Nephron progenitor cell (in vitro differentiated cells): ENCODE data around the gene SHISA9.

Source experiments
- DNase-seq: peaks from one replicate; pipeline ENCODE4 v3.0.0; 2021
- H3K27ac Mint-ChIP-seq: 2 replicates; pipeline ENCODE4 v1.8.0; 2021; ENCODE audit warnings: mild to moderate bottlenecking, moderate library complexity, mixed read lengths
- H3K27me3 Mint-ChIP-seq: 2 replicates; pipeline ENCODE4 v1.8.0; 2021; ENCODE audit warnings: mild to moderate bottlenecking, low read depth, mixed read lengths; ENCODE audit not compliant: poor library complexity
- H3K36me3 Mint-ChIP-seq: 2 replicates; pipeline ENCODE4 v1.8.0; 2021; ENCODE audit warnings: low read depth, mixed read lengths
- H3K4me1 Mint-ChIP-seq: 2 replicates; pipeline ENCODE4 v1.8.0; 2021; ENCODE audit warnings: mixed read lengths
- H3K4me3 Mint-ChIP-seq: 2 replicates; pipeline ENCODE4 v1.8.0; 2021; ENCODE audit warnings: mild to moderate bottlenecking, moderate library complexity, mixed read lengths
- H3K9me3 Mint-ChIP-seq: 2 replicates; pipeline ENCODE4 v1.8.0; 2021; ENCODE audit warnings: mild to moderate bottlenecking, moderate library complexity, mixed read lengths
- TF ChIP-seq, protein P1 (sequence below): fragments of 200-600 bp; sonication (generic); IDR thresholded peaks from 2 replicates; pipeline ENCODE4 v1.5.0; 2021; ENCODE audit warnings: antibody characterized with exemption

SHISA9 gene

DNA sequence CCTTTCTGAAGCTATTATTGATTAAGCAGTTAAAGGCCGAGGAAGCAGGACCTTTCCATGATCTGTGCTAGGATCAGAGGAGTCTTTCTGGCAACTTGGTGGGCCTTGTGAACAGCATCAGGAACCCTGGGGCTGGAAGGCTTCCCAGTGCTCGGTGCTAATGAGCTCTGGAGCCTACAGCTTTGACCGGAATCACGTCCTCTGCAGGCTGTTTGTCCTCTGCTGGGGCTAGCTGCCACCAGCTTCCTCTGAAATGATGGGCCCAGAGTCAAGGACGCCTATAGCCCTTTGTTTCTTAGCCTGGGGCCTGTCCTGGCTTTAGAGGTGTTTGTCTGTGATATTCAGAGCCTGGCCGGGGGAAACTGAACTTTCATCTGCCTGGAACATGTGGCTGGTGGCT is 111.6 kb downstream of the SHISA9 start:
- Mint-ChIP-seq H3K4me3 (no peak overlapping the region), H3K27ac (no peak overlapping the region), H3K27me3 (peaks cover 6% of the 10 kb centered on the region), H3K36me3 (no peaks in the 10 kb centered on the region), H3K9me3 (no peaks in the 10 kb centered on the region), H3K4me1 (peaks cover 32% of the 10 kb centered on the region)
- TF ChIP-seq, protein P1, sequence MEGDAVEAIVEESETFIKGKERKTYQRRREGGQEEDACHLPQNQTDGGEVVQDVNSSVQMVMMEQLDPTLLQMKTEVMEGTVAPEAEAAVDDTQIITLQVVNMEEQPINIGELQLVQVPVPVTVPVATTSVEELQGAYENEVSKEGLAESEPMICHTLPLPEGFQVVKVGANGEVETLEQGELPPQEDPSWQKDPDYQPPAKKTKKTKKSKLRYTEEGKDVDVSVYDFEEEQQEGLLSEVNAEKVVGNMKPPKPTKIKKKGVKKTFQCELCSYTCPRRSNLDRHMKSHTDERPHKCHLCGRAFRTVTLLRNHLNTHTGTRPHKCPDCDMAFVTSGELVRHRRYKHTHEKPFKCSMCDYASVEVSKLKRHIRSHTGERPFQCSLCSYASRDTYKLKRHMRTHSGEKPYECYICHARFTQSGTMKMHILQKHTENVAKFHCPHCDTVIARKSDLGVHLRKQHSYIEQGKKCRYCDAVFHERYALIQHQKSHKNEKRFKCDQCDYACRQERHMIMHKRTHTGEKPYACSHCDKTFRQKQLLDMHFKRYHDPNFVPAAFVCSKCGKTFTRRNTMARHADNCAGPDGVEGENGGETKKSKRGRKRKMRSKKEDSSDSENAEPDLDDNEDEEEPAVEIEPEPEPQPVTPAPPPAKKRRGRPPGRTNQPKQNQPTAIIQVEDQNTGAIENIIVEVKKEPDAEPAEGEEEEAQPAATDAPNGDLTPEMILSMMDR, result no peak
- no peak for DNase-seq

DNA sequence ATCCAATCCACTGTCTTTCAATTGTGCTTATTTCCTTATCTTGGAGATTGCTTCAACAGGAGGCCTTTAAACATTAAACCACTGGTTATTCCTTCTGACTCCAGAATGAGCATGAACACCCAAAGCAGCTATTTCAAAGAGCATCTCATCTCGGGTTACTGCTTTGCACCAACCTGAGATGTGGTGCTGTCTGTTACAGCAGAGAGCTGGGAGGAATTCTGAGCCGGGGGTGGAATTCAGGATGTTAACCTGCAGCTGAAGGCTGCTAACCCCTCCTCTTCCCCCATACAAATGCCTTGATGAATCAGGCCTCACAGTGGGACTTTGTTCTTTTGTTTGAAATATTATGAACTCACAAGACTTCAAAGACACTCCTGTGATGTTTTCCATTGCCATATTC is 113.1 kb downstream of the SHISA9 start:
- no peak for DNase-seq
- H3K27ac Mint-ChIP-seq, result no peak overlapping the region
- peaks cover 6% of the 10 kb centered on the region for H3K27me3 Mint-ChIP-seq
- peaks cover 32% of the 10 kb centered on the region for H3K4me1 Mint-ChIP-seq
- TF ChIP-seq, protein P1, result no peak
- H3K36me3 Mint-ChIP-seq, result no peaks in the 10 kb centered on the region
- no peaks in the 10 kb centered on the region for H3K9me3 Mint-ChIP-seq
- H3K4me3 Mint-ChIP-seq, result no peak overlapping the region

DNA sequence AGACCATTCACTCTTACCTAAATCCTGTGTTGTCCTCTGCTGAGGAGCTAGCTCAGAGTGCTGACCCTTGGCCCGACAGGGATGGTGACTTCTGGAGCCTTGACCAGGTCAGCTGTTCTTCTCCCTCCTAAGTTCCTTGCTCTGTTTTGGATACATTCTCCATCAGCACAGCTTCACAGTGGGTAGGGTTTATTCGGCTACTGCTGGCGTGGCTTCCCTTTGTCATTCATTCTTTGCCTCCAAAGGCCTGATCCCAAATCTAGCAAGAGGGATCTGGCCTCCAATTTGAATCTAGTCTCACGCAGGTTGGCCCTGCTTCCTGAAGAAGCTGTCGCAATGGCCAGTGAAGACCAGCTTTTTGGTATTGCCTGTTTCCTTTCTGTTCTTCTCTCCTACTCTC is 116.6 kb downstream of the SHISA9 start:
- no peak for DNase-seq
- no peaks in the 10 kb centered on the region for H3K36me3 Mint-ChIP-seq
- no peaks in the 10 kb centered on the region for H3K9me3 Mint-ChIP-seq

DNA sequence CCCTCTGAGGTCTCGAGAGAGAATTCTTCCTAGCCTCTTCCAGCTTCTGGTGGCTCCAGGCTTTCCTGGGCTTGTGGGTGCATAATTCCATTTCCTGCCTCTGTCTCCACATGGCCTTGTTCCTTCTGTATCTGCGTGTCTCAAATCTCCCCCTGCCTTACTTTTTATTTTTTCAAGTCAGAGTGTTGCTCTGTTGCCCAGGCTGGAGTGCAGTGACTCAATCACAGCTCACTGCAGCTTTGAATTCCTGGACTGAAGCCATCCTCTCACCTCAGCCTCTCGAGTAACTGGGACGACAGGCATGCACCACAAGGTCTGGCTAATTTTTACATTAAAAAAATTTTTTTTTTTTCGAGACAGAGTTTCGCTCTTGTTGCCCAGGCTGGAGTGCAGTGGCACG is 120.6 kb downstream of the SHISA9 start:
- DNase-seq, result no peak
- H3K36me3 Mint-ChIP-seq, result no peaks in the 10 kb centered on the region

More for the DNA sequence above, 116.6 kb downstream of the SHISA9 start:
- H3K27ac Mint-ChIP-seq, result no peak overlapping the region
- TF ChIP-seq, protein P1, result no peak
- H3K4me3 Mint-ChIP-seq, result no peak overlapping the region
- H3K4me1 Mint-ChIP-seq, result peaks cover 21% of the 10 kb centered on the region
- peaks cover 4% of the 10 kb centered on the region for H3K27me3 Mint-ChIP-seq

DNA sequence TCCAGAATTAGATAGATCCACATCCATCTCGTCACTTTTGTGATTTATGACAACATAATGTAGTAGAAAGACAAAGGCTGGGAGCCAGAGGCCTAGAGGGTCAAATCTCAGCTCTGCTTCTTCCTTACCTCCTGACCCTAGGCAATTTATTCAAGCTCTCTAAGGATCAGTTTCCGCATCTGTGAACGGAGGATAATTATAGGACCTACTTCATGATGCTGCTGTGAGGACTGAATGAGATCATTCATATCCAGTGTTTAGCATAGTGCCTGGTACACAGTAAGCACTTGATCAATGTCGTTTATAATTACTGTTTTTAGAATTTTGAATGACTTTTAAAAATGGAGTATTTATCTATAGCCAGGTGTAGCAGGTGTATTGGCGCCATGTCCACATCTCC is 128.4 kb downstream of the SHISA9 start:
- Mint-ChIP-seq H3K36me3 (no peaks in the 10 kb centered on the region), H3K27ac (no peak overlapping the region), H3K9me3 (peaks cover 4% of the 10 kb centered on the region), H3K4me3 (no peak overlapping the region), H3K27me3 (peaks cover 8% of the 10 kb centered on the region), H3K4me1 (peaks cover 20% of the 10 kb centered on the region)
- no peak for DNase-seq
- TF ChIP-seq, protein P1, result no peak

More for the DNA sequence above, 120.6 kb downstream of the SHISA9 start:
- no peaks in the 10 kb centered on the region for H3K9me3 Mint-ChIP-seq
- peaks cover 4% of the 10 kb centered on the region for H3K27me3 Mint-ChIP-seq
- H3K4me3 Mint-ChIP-seq, result no peak overlapping the region
- H3K4me1 Mint-ChIP-seq, result no peaks in the 10 kb centered on the region
- H3K27ac Mint-ChIP-seq, result no peak overlapping the region
- TF ChIP-seq, protein P1, result no peak

DNA sequence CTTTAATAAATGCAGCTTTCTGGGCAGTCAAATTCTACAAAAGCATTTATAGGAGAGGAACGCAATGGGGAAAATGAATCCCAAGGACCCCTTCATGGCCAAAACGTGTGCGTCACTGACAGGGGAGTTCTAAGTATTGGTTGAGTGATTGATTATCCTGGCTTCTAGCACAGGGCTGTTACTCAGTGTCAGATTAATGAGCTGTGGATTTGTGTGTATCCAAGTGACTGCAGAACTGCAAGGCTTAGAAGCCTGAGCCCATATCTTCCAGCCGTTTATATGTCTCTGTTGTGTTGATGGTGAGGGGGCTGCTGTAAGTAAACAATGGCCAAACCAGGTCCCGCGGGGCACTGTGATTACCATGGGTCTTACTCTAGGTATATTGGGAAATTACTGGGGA is 129.4 kb downstream of the SHISA9 start:
- TF ChIP-seq, protein P1, result no peak
- Mint-ChIP-seq H3K36me3 (no peaks in the 10 kb centered on the region), H3K4me3 (no peak overlapping the region), H3K27ac (no peak overlapping the region), H3K27me3 (peaks cover 4% of the 10 kb centered on the region), H3K4me1 (peaks cover 20% of the 10 kb centered on the region), H3K9me3 (peaks cover 4% of the 10 kb centered on the region)
- no peak for DNase-seq
